ENCODE measurements around the gene ADARB2. TPM values are rescaled to one million over a fixed set of nuclear protein-coding genes. Genes with fewer than 3 reads are reported as not detected.

The ADARB2 gene
- total RNA-seq, 4 donors from 2014 or later: 1.3 to 5.4 (median 1.8) TPM

DNA sequence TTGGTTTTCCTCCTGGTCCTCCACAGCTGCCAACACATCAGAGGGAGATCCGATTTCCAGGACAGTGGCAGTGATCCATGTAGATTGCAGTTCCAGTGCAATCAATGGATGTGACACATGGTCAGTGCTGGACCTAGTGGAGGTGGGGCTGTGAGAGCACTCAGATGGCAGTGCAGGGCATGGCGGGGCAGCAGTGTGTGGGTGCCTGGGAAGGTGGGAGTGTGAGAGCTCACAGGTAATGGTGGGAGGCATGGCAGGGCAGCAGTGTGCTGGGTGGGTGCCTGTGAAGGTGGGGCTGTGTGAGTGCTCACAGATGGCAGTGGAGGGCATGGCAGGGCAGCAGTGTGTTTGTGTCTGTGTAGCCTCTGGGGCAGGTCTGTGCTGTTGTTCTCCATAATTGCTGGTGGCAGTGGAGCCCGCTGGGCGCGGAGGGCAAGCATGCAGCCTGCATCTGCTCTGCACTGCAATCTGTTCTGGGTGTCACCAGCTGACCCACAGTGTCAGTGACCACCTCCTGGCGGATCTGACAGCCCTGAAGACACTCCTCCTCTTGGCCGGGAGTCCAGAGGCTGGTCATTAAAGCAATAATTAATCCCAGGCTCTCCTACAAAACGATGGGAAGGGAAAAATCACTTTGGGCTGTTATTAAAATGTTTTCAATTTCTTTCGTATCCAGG, 8.6 kb upstream of the ADARB2 start:
- peaks cover 45% of the 10 kb centered on the region for H3K27me3 ChIP-seq
- no peak for ATAC-seq
- no peaks in the 10 kb centered on the region for H3K36me3 ChIP-seq
- WGBS, 2 donors (ENCODE audit: low coverage in 1 of 2): 34 to 48% methylated on average over 2 to 7 of the region's 9 CpGs
- no peak overlapping the region for H3K27ac ChIP-seq
- H3K4me1 ChIP-seq: no peaks in the 10 kb centered on the region
- TF ChIP-seq POLR2A (IDR thresholded peaks at IDR 0.05) (no peak), EP300 (IDR thresholded peaks at IDR 0.05) (no peak), POLR2AphosphoS5 (IDR thresholded peaks at IDR 0.05) (no peak)
- TF ChIP-seq, protein P1, sequence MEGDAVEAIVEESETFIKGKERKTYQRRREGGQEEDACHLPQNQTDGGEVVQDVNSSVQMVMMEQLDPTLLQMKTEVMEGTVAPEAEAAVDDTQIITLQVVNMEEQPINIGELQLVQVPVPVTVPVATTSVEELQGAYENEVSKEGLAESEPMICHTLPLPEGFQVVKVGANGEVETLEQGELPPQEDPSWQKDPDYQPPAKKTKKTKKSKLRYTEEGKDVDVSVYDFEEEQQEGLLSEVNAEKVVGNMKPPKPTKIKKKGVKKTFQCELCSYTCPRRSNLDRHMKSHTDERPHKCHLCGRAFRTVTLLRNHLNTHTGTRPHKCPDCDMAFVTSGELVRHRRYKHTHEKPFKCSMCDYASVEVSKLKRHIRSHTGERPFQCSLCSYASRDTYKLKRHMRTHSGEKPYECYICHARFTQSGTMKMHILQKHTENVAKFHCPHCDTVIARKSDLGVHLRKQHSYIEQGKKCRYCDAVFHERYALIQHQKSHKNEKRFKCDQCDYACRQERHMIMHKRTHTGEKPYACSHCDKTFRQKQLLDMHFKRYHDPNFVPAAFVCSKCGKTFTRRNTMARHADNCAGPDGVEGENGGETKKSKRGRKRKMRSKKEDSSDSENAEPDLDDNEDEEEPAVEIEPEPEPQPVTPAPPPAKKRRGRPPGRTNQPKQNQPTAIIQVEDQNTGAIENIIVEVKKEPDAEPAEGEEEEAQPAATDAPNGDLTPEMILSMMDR (IDR thresholded peaks at IDR 0.05): no peak
- H3K9me3 ChIP-seq: peaks cover 0 to 19% (median 0%) of the 10 kb centered on the region in 3 donors
- no peak overlapping the region for H3K4me3 ChIP-seq

- Histone ChIP-seq H3K4me3 (no peak overlapping the region), H3K4me1 (no peaks in the 10 kb centered on the region), H3K27ac (no peak overlapping the region), H3K36me3 (no peaks in the 10 kb centered on the region), H3K27me3 (peaks cover 59% of the 10 kb centered on the region), H3K9me3 (peaks cover 0 to 13% (median 0%) of the 10 kb centered on the region in 3 donors)
- WGBS, 2 donors (ENCODE audit: low coverage in 1 of 2): 85 to 100% methylated on average over 2 to 3 of the region's 12 CpGs
- TF ChIP-seq EP300 (IDR thresholded peaks at IDR 0.05) (no peak), POLR2A (IDR thresholded peaks at IDR 0.05) (no peak), POLR2AphosphoS5 (IDR thresholded peaks at IDR 0.05) (no peak)
- TF ChIP-seq, protein P1 (IDR thresholded peaks at IDR 0.05): no peak
- ATAC-seq: no peak
These were observed 7.2 kb upstream of the ADARB2 start for GRCh38 chr10:1744524-1744923.

- no peak for ATAC-seq
- H3K9me3 ChIP-seq: peaks cover 0 to 5% (median 0%) of the 10 kb centered on the region in 3 donors
- TF ChIP-seq EP300 (IDR thresholded peaks at IDR 0.05): no peak
- TF ChIP-seq POLR2AphosphoS5 (IDR thresholded peaks at IDR 0.05): no peak
- TF ChIP-seq, protein P1 (IDR thresholded peaks at IDR 0.05): no peak
- TF ChIP-seq POLR2A (IDR thresholded peaks at IDR 0.05): no peak
- peaks cover 71% of the 10 kb centered on the region for H3K27me3 ChIP-seq
- 44 to 59% methylated on average over 4 to 9 of the region's 10 CpGs for WGBS, 2 donors (ENCODE audit: low coverage in 1 of 2)
- no peak overlapping the region for H3K27ac ChIP-seq
- H3K4me3 ChIP-seq: no peak overlapping the region
- H3K4me1 ChIP-seq: no peaks in the 10 kb centered on the region
- no peaks in the 10 kb centered on the region for H3K36me3 ChIP-seq
These were observed 5.8 kb upstream of the ADARB2 start for GRCh38 chr10:1743141-1743540.

- ATAC-seq: no peak
These were observed 4.1 kb upstream of the ADARB2 start for GRCh38 chr10:1741450-1741849.

More at GRCh38 chr10:1741450-1741849, 4.1 kb upstream of the ADARB2 start:
- Histone ChIP-seq H3K4me1 (peaks cover 0 to 15% (median 5%) of the 10 kb centered on the region in 3 donors), H3K27ac (no peak overlapping the region), H3K9me3 (no peaks in the 10 kb centered on the region), H3K4me3 (no peak overlapping the region), H3K27me3 (peaks cover 86% of the 10 kb centered on the region), H3K36me3 (no peaks in the 10 kb centered on the region)
- 38 to 49% methylated on average over 2 of the region's 2 CpGs for WGBS, 2 donors (ENCODE audit: low coverage in 1 of 2)
- TF ChIP-seq, protein P1 (IDR thresholded peaks at IDR 0.05): no peak
- TF ChIP-seq POLR2A (IDR thresholded peaks at IDR 0.05): no peak
- no peak for TF ChIP-seq EP300 (IDR thresholded peaks at IDR 0.05)
- TF ChIP-seq POLR2AphosphoS5 (IDR thresholded peaks at IDR 0.05): no peak
